BLaER1 treated with 17β-estradiol and CSF1 and Interleukin-3, amounts not matched to agents 10 nM and 100 nM (cell line): ENCODE results near the gene SLC12A9.
"Not testable (repeated sequence)": the region's sequence is repeated elsewhere in the genome, so short reads cannot be mapped to it uniquely, and the experiment has no call there.

Source experiments
- H3K27ac ChIP-seq, 11 experiments: shearing (Covaris generic); formaldehyde crosslinking; 2 replicates each; pipeline ENCODE4 v1.8.1; 2022
- H3K27me3 ChIP-seq, 11 experiments: shearing (Covaris generic); formaldehyde crosslinking; 2 replicates each; pipeline ENCODE4 v1.8.1; 2022
- H3K36me3 ChIP-seq, 11 experiments: shearing (Covaris generic); formaldehyde crosslinking; 2 replicates each; pipeline ENCODE4 v1.8.1; 2022
- H3K4me1 ChIP-seq, 10 experiments: shearing (Covaris generic); formaldehyde crosslinking; 2 replicates each; pipeline ENCODE4 v1.8.1; 2022
- H3K4me2 ChIP-seq, 11 experiments: shearing (Covaris generic); formaldehyde crosslinking; 2 replicates each; pipeline ENCODE4 v1.8.1; 2022
- H3K4me3 ChIP-seq, 10 experiments: shearing (Covaris generic); formaldehyde crosslinking; 2 replicates each; pipeline ENCODE4 v1.8.1; 2022
- H3K9ac ChIP-seq, 11 experiments: shearing (Covaris generic); formaldehyde crosslinking; 2 replicates each; pipeline ENCODE4 v1.8.1; 2022
- H3K9me3 ChIP-seq, 11 experiments: shearing (Covaris generic); formaldehyde crosslinking; replicated peaks in 1 of 11; 2 replicates each; pipeline ENCODE4 v1.8.1; 2022
- H4K20me1 ChIP-seq, 11 experiments: shearing (Covaris generic); formaldehyde crosslinking; 2 replicates each; pipeline ENCODE4 v1.8.1; 2022
- Cebpa-rat ChIP-seq, 11 experiments: shearing (Covaris generic); IDR thresholded peaks; 2 replicates each; pipeline ENCODE4 v1.8.1; 2022

The SLC12A9 gene

GRCh38 chr7:100897772-100898454 is 45.4 kb downstream of the SLC12A9 start:
- Histone ChIP-seq H3K9ac (no peak overlapping the region), H3K27ac (no peak overlapping the region), H3K27me3 (peaks cover 45 to 57% (median 55%) of the 10 kb centered on the region in 11 experiments), H3K4me1 (peaks cover 11 to 42% (median 19%) of the 10 kb centered on the region in 10 experiments; a peak in 19 of 20 replicates), H3K4me2 (no peak overlapping the region), H3K36me3 (no peaks in the 10 kb centered on the region), H4K20me1 (peaks cover 0 to 35% (median 8%) of the 10 kb centered on the region in 11 experiments; a peak in 13 of 22 replicates), H3K4me3 (no peak overlapping the region), H3K9me3 (no peaks in the 10 kb centered on the region)
- no peak for TF ChIP-seq Cebpa-rat (IDR thresholded peaks at IDR 0.05)

- H3K4me1 ChIP-seq, result peaks cover 5 to 31% (median 13%) of the 10 kb centered on the region in 10 experiments; a peak in 16 of 20 replicates
- H3K9me3 ChIP-seq, result no peaks in the 10 kb centered on the region
- H3K36me3 ChIP-seq, result no peaks in the 10 kb centered on the region
- H4K20me1 ChIP-seq, result peaks cover 0 to 22% (median 8%) of the 10 kb centered on the region in 11 experiments; a peak in 13 of 22 replicates
- no peak overlapping the region for H3K9ac ChIP-seq
- TF ChIP-seq Cebpa-rat (IDR thresholded peaks at IDR 0.05), result no peak
- H3K4me3 ChIP-seq, result no peak overlapping the region
- H3K4me2 ChIP-seq, result no peak overlapping the region
- no peak overlapping the region for H3K27ac ChIP-seq
- H3K27me3 ChIP-seq, result peaks cover 30 to 42% (median 40%) of the 10 kb centered on the region in 11 experiments
These were observed 46.9 kb downstream of the SLC12A9 start for GRCh38 chr7:100899432-100899831.

- no peak for TF ChIP-seq Cebpa-rat (IDR thresholded peaks at IDR 0.05)
- Histone ChIP-seq H3K9ac (no peak overlapping the region), H3K27me3 (peaks cover 15 to 26% (median 24%) of the 10 kb centered on the region in 11 experiments), H3K27ac (no peak overlapping the region), H3K4me2 (no peak overlapping the region), H4K20me1 (peaks cover 0 to 9% (median 5%) of the 10 kb centered on the region in 11 experiments; a peak in 7 of 22 replicates), H3K9me3 (no peaks in the 10 kb centered on the region), H3K36me3 (no peaks in the 10 kb centered on the region), H3K4me1 (peaks cover 0 to 17% (median 2%) of the 10 kb centered on the region in 10 experiments; a peak in 7 of 20 replicates), H3K4me3 (no peak overlapping the region)
These were observed 48.5 kb downstream of the SLC12A9 start for GRCh38 chr7:100900978-100901377.

GRCh38 chr7:100901921-100902332 is 49.4 kb downstream of the SLC12A9 start:
- Histone ChIP-seq H3K36me3 (no peaks in the 10 kb centered on the region), H3K4me1 (peaks cover 0 to 10% (median 0%) of the 10 kb centered on the region in 10 experiments; a peak in 2 of 20 replicates), H4K20me1 (no peaks in the 10 kb centered on the region; a peak in 1 of 22 replicates), H3K4me3 (no peak overlapping the region), H3K27ac (no peak overlapping the region), H3K9me3 (no peaks in the 10 kb centered on the region; a peak in 1 of 22 replicates), H3K4me2 (no peak overlapping the region), H3K27me3 (peaks cover 6 to 17% (median 15%) of the 10 kb centered on the region in 11 experiments), H3K9ac (no peak overlapping the region)
- TF ChIP-seq Cebpa-rat (IDR thresholded peaks at IDR 0.05), result no peak

GRCh38 chr7:100902638-100903037 is 50.1 kb downstream of the SLC12A9 start:
- Histone ChIP-seq H3K4me2 (0 out of 22 replicates have a peak overlapping the region, but pooled peaks of 1 of the 11 experiments have one; percentile 12), H3K4me1 (peaks cover 0 to 10% (median 0%) of the 10 kb centered on the region in 10 experiments; a peak in 2 of 20 replicates), H3K9ac (no peak overlapping the region), H3K27me3 (peaks cover 0 to 10% (median 8%) of the 10 kb centered on the region in 11 experiments; a peak in 19 of 22 replicates), H4K20me1 (no peaks in the 10 kb centered on the region), H3K9me3 (peaks cover 0 to 1% (median 0%) of the 10 kb centered on the region in 11 experiments; a peak in 1 of 22 replicates), H3K27ac (no peak overlapping the region), H3K4me3 (no peak overlapping the region), H3K36me3 (no peaks in the 10 kb centered on the region)
- TF ChIP-seq Cebpa-rat (IDR thresholded peaks at IDR 0.05), result no peak

GRCh38 chr7:100908512-100908911 is 56.0 kb downstream of the SLC12A9 start:
- Histone ChIP-seq H3K4me3 (no peak overlapping the region), H4K20me1 (no peaks in the 10 kb centered on the region), H3K27me3 (no peaks in the 10 kb centered on the region), H3K4me1 (peaks cover 0 to 21% (median 9%) of the 10 kb centered on the region in 10 experiments; a peak in 12 of 20 replicates), H3K4me2 (no peak overlapping the region), H3K27ac (no peak overlapping the region), H3K9ac (no peak overlapping the region), H3K36me3 (no peaks in the 10 kb centered on the region), H3K9me3 (peaks cover 0 to 14% (median 8%) of the 10 kb centered on the region in 11 experiments; a peak in 17 of 22 replicates)
- TF ChIP-seq Cebpa-rat (IDR thresholded peaks at IDR 0.05), result no peak

- H3K27me3 ChIP-seq, H3K9ac ChIP-seq, H4K20me1 ChIP-seq, H3K36me3 ChIP-seq, H3K4me3 ChIP-seq: not testable (repeated sequence)
- H3K27ac ChIP-seq, result peak overlapping the region in 1 of 11 experiments; percentile 45; a peak in 3 of 22 replicates
- peak overlapping the region in 6 of 11 experiments; percentile 8 to 55 (median 42); a peak in 11 of 22 replicates for H3K4me2 ChIP-seq
- peaks cover 0 to 29% (median 9%) of the 10 kb centered on the region in 10 experiments; a peak in 12 of 20 replicates for H3K4me1 ChIP-seq
- peaks cover 0 to 14% (median 8%) of the 10 kb centered on the region in 11 experiments; a peak in 17 of 22 replicates for H3K9me3 ChIP-seq
These were observed 57.9 kb downstream of the SLC12A9 start for GRCh38 chr7:100910443-100910842.

- Histone ChIP-seq H3K9ac (no peak overlapping the region), H4K20me1 (no peaks in the 10 kb centered on the region), H3K27ac (no peak overlapping the region), H3K4me2 (no peak overlapping the region), H3K9me3 (peaks cover 0 to 14% (median 8%) of the 10 kb centered on the region in 11 experiments; a peak in 17 of 22 replicates), H3K4me1 (peaks cover 0 to 29% (median 9%) of the 10 kb centered on the region in 10 experiments; a peak in 12 of 20 replicates), H3K4me3 (no peak overlapping the region), H3K27me3 (no peaks in the 10 kb centered on the region), H3K36me3 (no peaks in the 10 kb centered on the region)
- TF ChIP-seq Cebpa-rat (IDR thresholded peaks at IDR 0.05), result no peak
These were observed 59.0 kb downstream of the SLC12A9 start for GRCh38 chr7:100911484-100911883.

GRCh38 chr7:100914208-100914878 is 61.8 kb downstream of the SLC12A9 start:
- H3K4me2 ChIP-seq, result peak overlapping the region in 1 of 11 experiments; percentile 37; a peak in 3 of 22 replicates

More at GRCh38 chr7:100914208-100914878, 61.8 kb downstream of the SLC12A9 start:
- H3K4me3 ChIP-seq, result no peak overlapping the region
- peak overlapping the region in 1 of 11 experiments; percentile 44; a peak in 2 of 22 replicates for H3K27ac ChIP-seq
- no peak overlapping the region for H3K9ac ChIP-seq
- H3K9me3 ChIP-seq, result no peaks in the 10 kb centered on the region
- no peak for TF ChIP-seq Cebpa-rat (IDR thresholded peaks at IDR 0.05)
- H3K36me3 ChIP-seq, result no peaks in the 10 kb centered on the region
- no peaks in the 10 kb centered on the region for H4K20me1 ChIP-seq
- no peaks in the 10 kb centered on the region for H3K27me3 ChIP-seq
- H3K4me1 ChIP-seq, result peaks cover 0 to 29% (median 9%) of the 10 kb centered on the region in 10 experiments; a peak in 12 of 20 replicates
